ENCODE data around the gene TSPAN1.

Gene TSPAN1

GRCh38 chr1:46159516-46159915 is 15.4 kb upstream of the TSPAN1 start:
- DNase-seq (ENCODE audit: extremely low read depth in 1 of 2, low read depth in 1 of 2): no peak

- no peak for DNase-seq (ENCODE audit: extremely low read depth in 1 of 2, low read depth in 1 of 2)
Measured at GRCh38 chr1:46160212-46160611, 14.7 kb upstream of the TSPAN1 start.

- no peak for DNase-seq (ENCODE audit: extremely low read depth in 1 of 2, low read depth in 1 of 2)
Measured at GRCh38 chr1:46166521-46167462, 8.1 kb upstream of the TSPAN1 start.

GRCh38 chr1:46168477-46168876 is 6.4 kb upstream of the TSPAN1 start:
- no peak for DNase-seq (ENCODE audit: extremely low read depth in 1 of 2, low read depth in 1 of 2)

- DNase-seq (ENCODE audit: extremely low read depth in 1 of 2, low read depth in 1 of 2): no peak
Measured at GRCh38 chr1:46169811-46170454, 5.0 kb upstream of the TSPAN1 start.

GRCh38 chr1:46171351-46171750 is 3.5 kb upstream of the TSPAN1 start:
- DNase-seq (ENCODE audit: extremely low read depth in 1 of 2, low read depth in 1 of 2): no peak

GRCh38 chr1:46171871-46172270 is 3.0 kb upstream of the TSPAN1 start:
- DNase-seq (ENCODE audit: extremely low read depth in 1 of 2, low read depth in 1 of 2): no peak

GRCh38 chr1:46172321-46172720 is 2.6 kb upstream of the TSPAN1 start:
- no peak for DNase-seq (ENCODE audit: extremely low read depth in 1 of 2, low read depth in 1 of 2)

GRCh38 chr1:46173361-46173856 is 1.5 kb upstream of the TSPAN1 start:
- no peak for DNase-seq (ENCODE audit: extremely low read depth in 1 of 2, low read depth in 1 of 2)

GRCh38 chr1:46175243-46175642 is 356 bp downstream of the TSPAN1 start:
- DNase-seq (ENCODE audit: extremely low read depth in 1 of 2, low read depth in 1 of 2): no peak

- DNase-seq (ENCODE audit: extremely low read depth in 1 of 2, low read depth in 1 of 2): no peak
Measured at GRCh38 chr1:46176211-46176865, 1.5 kb downstream of the TSPAN1 start, which contains the start of gene P3R3URF. Gene P3R3URF, minus strand, starts transcription at chr1:46176488. Its CDS starts 17 bp downstream, at chr1:46176471.

- peak in 1 of 2 donors; percentile 47 for DNase-seq (ENCODE audit: extremely low read depth in 1 of 2, low read depth in 1 of 2)
Measured at GRCh38 chr1:46179138-46180081, 4.5 kb downstream of the TSPAN1 start.

GRCh38 chr1:46180082-46180616 is 5.3 kb downstream of the TSPAN1 start:
- DNase-seq (ENCODE audit: extremely low read depth in 1 of 2, low read depth in 1 of 2): no peak

- DNase-seq (ENCODE audit: extremely low read depth in 1 of 2, low read depth in 1 of 2): no peak
Measured at GRCh38 chr1:46181343-46182260, 6.7 kb downstream of the TSPAN1 start.

GRCh38 chr1:46183079-46183847 is 8.4 kb downstream of the TSPAN1 start:
- DNase-seq (ENCODE audit: extremely low read depth in 1 of 2, low read depth in 1 of 2): no peak

GRCh38 chr1:46183926-46184557 is 9.2 kb downstream of the TSPAN1 start:
- no peak for DNase-seq (ENCODE audit: extremely low read depth in 1 of 2, low read depth in 1 of 2)

GRCh38 chr1:46184920-46185658 is 10.2 kb downstream of the TSPAN1 start:
- DNase-seq (ENCODE audit: extremely low read depth in 1 of 2, low read depth in 1 of 2): peak in 1 of 2 donors; percentile 72

Measured in stimulated activated CD8-positive, alpha-beta memory T cell treated with anti-CD3 and anti-CD28 coated beads, Interleukin-7, amount 100 ng/mL, for 48 hours (primary cell).